SU-DHL-6 (cell line): ENCODE results near the gene RIMBP2.

Experiments used
- EZH2phosphoT487 ChIP-seq: fragments of 200-600 bp; sonication (generic), shearing (Covaris generic); conservative IDR thresholded peaks from 2 replicates; pipeline ENCODE4 v1.6.1; 2018; ENCODE audit warnings: mild to moderate bottlenecking, antibody characterized with exemption, low read length, moderate library complexity, mixed read lengths
- TF ChIP-seq, protein P1 (sequence below): fragments of 200-600 bp; sonication (generic); IDR thresholded peaks from one replicate; pipeline ENCODE4 v1.5.1; 2017; ENCODE audit warnings: antibody characterized with exemption, mild to moderate bottlenecking, low read length, moderate library complexity; ENCODE audit not compliant: insufficient read depth, poor library complexity, severe bottlenecking

- no peak for TF ChIP-seq EZH2phosphoT487
- TF ChIP-seq, protein P1, sequence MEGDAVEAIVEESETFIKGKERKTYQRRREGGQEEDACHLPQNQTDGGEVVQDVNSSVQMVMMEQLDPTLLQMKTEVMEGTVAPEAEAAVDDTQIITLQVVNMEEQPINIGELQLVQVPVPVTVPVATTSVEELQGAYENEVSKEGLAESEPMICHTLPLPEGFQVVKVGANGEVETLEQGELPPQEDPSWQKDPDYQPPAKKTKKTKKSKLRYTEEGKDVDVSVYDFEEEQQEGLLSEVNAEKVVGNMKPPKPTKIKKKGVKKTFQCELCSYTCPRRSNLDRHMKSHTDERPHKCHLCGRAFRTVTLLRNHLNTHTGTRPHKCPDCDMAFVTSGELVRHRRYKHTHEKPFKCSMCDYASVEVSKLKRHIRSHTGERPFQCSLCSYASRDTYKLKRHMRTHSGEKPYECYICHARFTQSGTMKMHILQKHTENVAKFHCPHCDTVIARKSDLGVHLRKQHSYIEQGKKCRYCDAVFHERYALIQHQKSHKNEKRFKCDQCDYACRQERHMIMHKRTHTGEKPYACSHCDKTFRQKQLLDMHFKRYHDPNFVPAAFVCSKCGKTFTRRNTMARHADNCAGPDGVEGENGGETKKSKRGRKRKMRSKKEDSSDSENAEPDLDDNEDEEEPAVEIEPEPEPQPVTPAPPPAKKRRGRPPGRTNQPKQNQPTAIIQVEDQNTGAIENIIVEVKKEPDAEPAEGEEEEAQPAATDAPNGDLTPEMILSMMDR: no peak
Observed at GRCh38 chr12:130356222-130356621, 359.9 kb downstream of the RIMBP2 start.
